PC-3 (cell line): Measurements from ENCODE around the gene SPG7. TPM values are rescaled to one million over a fixed set of nuclear protein-coding genes. Genes with fewer than 3 reads are reported as not detected.

Source experiments
- ATAC-seq: fragments of 200-7000 bp; cut with Tn5 transposase; 2 replicates; pipeline ENCODE4 v1.9.1; 2020; ENCODE audit warnings: mild to moderate bottlenecking, moderate library complexity
- BruUV-seq: library from RNA; stranded (reverse); fragments of 400-500 nt; replicated peaks from 2 replicates; lab custom pipeline; 2021; lab: Mats Ljungman, UMichigan
- CTCF ChIA-PET: fragments of 300-600 bp; sonication (Branson Sonifier 250); formaldehyde crosslinking; loops from one replicate; lab custom pipeline; 2022; ENCODE audit warnings: antibody characterized with exemption; lab: Charles Lee
- POLR2A ChIA-PET: fragments of 300-600 bp; sonication (Branson Sonifier 250); formaldehyde crosslinking; loops from one replicate; lab custom pipeline; 2022; ENCODE audit warnings: antibody characterized with exemption; ENCODE audit not compliant: unreplicated experiment; lab: Charles Lee
- DNase-seq: peaks from one replicate; pipeline ENCODE4 v3.0.0-alpha.2; 2015
- H2AFZ ChIP-seq: fragments of 300-600 bp; sonication (generic); 2 replicates; pipeline ENCODE4 v1.6.0; 2016; ENCODE audit warnings: antibody characterized with exemption, low read length
- H3F3A ChIP-seq: fragments of 300-600 bp; sonication (generic); one replicate; pipeline ENCODE4 v1.6.0; 2017; ENCODE audit warnings: antibody characterized with exemption, low read length, control low read depth, mild to moderate bottlenecking; ENCODE audit not compliant: unreplicated experiment
- H3K27ac ChIP-seq: fragments of 300-600 bp; sonication (generic); 2 replicates; pipeline ENCODE4 v1.5.1; 2016; ENCODE audit warnings: mild to moderate bottlenecking, low read length
- H3K27me3 ChIP-seq: fragments of 300-600 bp; sonication (generic); 2 replicates; pipeline ENCODE4 v1.6.1; 2016; ENCODE audit warnings: low read length, mixed read lengths
- H3K36me3 ChIP-seq: fragments of 300-600 bp; sonication (generic); 2 replicates; pipeline ENCODE4 v1.6.1; 2016; ENCODE audit warnings: low read depth, mixed run types, low read length, mixed read lengths
- H3K4me1 ChIP-seq: fragments of 300-600 bp; sonication (generic); 2 replicates; pipeline ENCODE4 v1.5.1; 2016; ENCODE audit warnings: low read length; ENCODE audit not compliant: insufficient read depth
- H3K4me2 ChIP-seq: fragments of 300-600 bp; sonication (generic); 2 replicates; pipeline ENCODE4 v1.6.0; 2016; ENCODE audit warnings: low read length
- H3K4me3 ChIP-seq: fragments of 300-600 bp; sonication (generic); 2 replicates; pipeline ENCODE4 v1.5.1; 2016; ENCODE audit warnings: mild to moderate bottlenecking, low read length, mixed read lengths
- H3K79me2 ChIP-seq: fragments of 300-600 bp; sonication (generic); 2 replicates; pipeline ENCODE4 v1.6.1; 2017; ENCODE audit warnings: low read length, mixed read lengths
- H3K9ac ChIP-seq: fragments of 300-600 bp; sonication (generic); 2 replicates; pipeline ENCODE4 v1.6.0; 2016; ENCODE audit warnings: mild to moderate bottlenecking, low read length
- H3K9me2 ChIP-seq: fragments of 300-600 bp; sonication (generic); replicated peaks from 2 replicates; pipeline ENCODE4 v1.6.1; 2016; ENCODE audit warnings: mixed run types, low read length, mixed read lengths
- H3K9me3 ChIP-seq: fragments of 300-600 bp; sonication (generic); 2 replicates; pipeline ENCODE4 v1.6.1; 2016; ENCODE audit warnings: low read length, mixed read lengths
- H4K20me1 ChIP-seq: fragments of 300-600 bp; sonication (generic); 2 replicates; pipeline ENCODE4 v1.6.1; 2016; ENCODE audit warnings: low read length, mixed read lengths
- CTCF ChIP-seq: fragments of 300-600 bp; sonication (generic); conservative IDR thresholded peaks from 2 replicates; pipeline ENCODE4 v1.5.1; 2017; ENCODE audit warnings: antibody characterized with exemption, low read depth, mild to moderate bottlenecking, low read length
- EZH2 ChIP-seq: fragments of 300-600 bp; sonication (generic); IDR thresholded peaks from one replicate; pipeline ENCODE4 v1.6.1; 2017; ENCODE audit warnings: antibody characterized with exemption, mild to moderate bottlenecking, low read length; ENCODE audit not compliant: unreplicated experiment
- EZH2phosphoT487 ChIP-seq: fragments of 300-600 bp; sonication (generic); IDR thresholded peaks from 2 replicates; pipeline ENCODE4 v1.6.1; 2018; ENCODE audit warnings: mild to moderate bottlenecking, antibody characterized with exemption, low read length, borderline replicate concordance
- intact Hi-C: fragments of 100-400 bp; cut with micrococcal nuclease; formaldehyde crosslinking; loops from 2 replicates; pipeline ENCODE4 v1.9.0; 2023
- total RNA-seq: library from RNA; depleted of rRNA; stranded (reverse); fragments of >200 nt; gene quantifications from 2 replicates; pipeline ENCODE4 v1.2.3, GENCODE V29; 2014

The SPG7 gene
- total RNA-seq, 1 experiment from 2014 or later = 106 TPM

- ATAC-seq (no peak), DNase-seq (no peak)
- H3K4me1 ChIP-seq = 0 out of 2 replicates have a peak, but pooled peaks cover 3% of the 10 kb centered on the region
- H3K79me2 ChIP-seq = no peaks in the 10 kb centered on the region
- no peak overlapping the region for H3K27ac ChIP-seq
- no peaks in the 10 kb centered on the region for H3K9me2 ChIP-seq
- H4K20me1 ChIP-seq = no peaks in the 10 kb centered on the region
- no peak overlapping the region for H3K9ac ChIP-seq
- peaks cover 5% of the 10 kb centered on the region; the same call in 1 of the 2 replicates for H3K36me3 ChIP-seq
- H3K27me3 ChIP-seq = no peaks in the 10 kb centered on the region
- H3K4me2 ChIP-seq = no peak overlapping the region
- H3K9me3 ChIP-seq = no peaks in the 10 kb centered on the region
- intact Hi-C loops = no loop called here
- no TSS peak for BruUV-seq
- no peaks in the 10 kb centered on the region for H3F3A ChIP-seq
- TF ChIP-seq EZH2phosphoT487 (no peak), CTCF (no peak), EZH2 (no peak)
- H2AFZ ChIP-seq = no peak overlapping the region
- ChIA-PET CTCF (no interaction called here), POLR2A (no interaction called here)
- H3K4me3 ChIP-seq = no peak overlapping the region
Observed at GRCh38 chr16:89552913-89553312, 44.7 kb downstream of the SPG7 start.

- Histone ChIP-seq H4K20me1 (no peaks in the 10 kb centered on the region), H2AFZ (no peak overlapping the region), H3K9ac (no peak overlapping the region), H3K4me3 (no peak overlapping the region), H3K4me1 (peaks cover 6% of the 10 kb centered on the region), H3K9me3 (no peaks in the 10 kb centered on the region), H3K9me2 (no peaks in the 10 kb centered on the region), H3K4me2 (no peak overlapping the region), H3F3A (no peaks in the 10 kb centered on the region), H3K27ac (no peak overlapping the region), H3K79me2 (no peaks in the 10 kb centered on the region), H3K27me3 (no peaks in the 10 kb centered on the region), H3K36me3 (peaks cover 2% of the 10 kb centered on the region; the same call in 1 of the 2 replicates)
- ChIA-PET POLR2A (no interaction called here), CTCF (no interaction called here)
- intact Hi-C loops = no loop called here
- DNase-seq (no peak), ATAC-seq (no peak)
- no TSS peak for BruUV-seq
- TF ChIP-seq EZH2phosphoT487 (no peak), CTCF (no peak), EZH2 (no peak)
Observed at GRCh38 chr16:89553733-89554132, 45.5 kb downstream of the SPG7 start.

GRCh38 chr16:89554343-89554742, 46.1 kb downstream of the SPG7 start:
- Histone ChIP-seq H3K9me2 (no peaks in the 10 kb centered on the region), H3K4me1 (peaks cover 11% of the 10 kb centered on the region), H3K27me3 (no peaks in the 10 kb centered on the region), H3K27ac (no peak overlapping the region), H4K20me1 (no peaks in the 10 kb centered on the region), H3K9ac (no peak overlapping the region), H3K9me3 (no peaks in the 10 kb centered on the region), H3K4me3 (no peak overlapping the region), H3K36me3 (peaks cover 2% of the 10 kb centered on the region; the same call in 1 of the 2 replicates), H3F3A (no peaks in the 10 kb centered on the region), H3K79me2 (no peaks in the 10 kb centered on the region), H2AFZ (no peak overlapping the region), H3K4me2 (no peak overlapping the region)
- ChIA-PET POLR2A (no interaction called here), CTCF (interaction anchor here (0.6 kb wide), 1 partner anchor 53 kb away, joined by 3 read pairs; no protein-coding TSS in a partner anchor)
- BruUV-seq = no TSS peak
- no peak for TF ChIP-seq CTCF
- no peak for TF ChIP-seq EZH2phosphoT487
- TF ChIP-seq EZH2 = no peak
- ATAC-seq (no peak), DNase-seq (no peak)
- intact Hi-C loops = no loop called here
